Measurements from ENCODE around the gene CNTNAP5. TPM values are rescaled to one million over a fixed set of nuclear protein-coding genes. Genes with fewer than 3 reads are reported as not detected.

The CNTNAP5 gene
- total and polyA plus RNA-seq, 2 of the 4 experiments (the other 2 are of a cell fraction) = not detected

DNA sequence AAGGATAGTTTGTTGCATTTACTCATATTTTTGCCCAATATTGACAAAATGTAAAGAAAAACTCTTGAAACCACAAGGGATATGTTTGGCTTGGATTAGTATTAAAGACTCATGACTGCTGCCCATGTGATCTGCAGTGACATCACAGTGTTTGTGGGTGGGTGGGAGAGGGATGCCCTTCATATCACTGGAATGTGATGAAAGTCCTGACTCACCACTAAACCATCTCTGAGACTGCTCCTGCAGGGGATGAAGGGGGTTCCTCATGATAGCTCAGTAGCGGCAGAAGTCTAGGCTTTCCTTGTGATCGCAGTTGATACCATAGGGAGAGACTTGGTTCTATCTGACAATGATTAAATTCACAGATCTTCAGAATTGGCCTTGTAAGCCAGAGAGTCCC is 451.2 kb downstream of the CNTNAP5 start:
- TF ChIP-seq MAZ (IDR thresholded peaks at IDR 0.05; ENCODE audit: borderline replicate concordance, low read depth, low read length) = no peak
- TF ChIP-seq, protein P1, sequence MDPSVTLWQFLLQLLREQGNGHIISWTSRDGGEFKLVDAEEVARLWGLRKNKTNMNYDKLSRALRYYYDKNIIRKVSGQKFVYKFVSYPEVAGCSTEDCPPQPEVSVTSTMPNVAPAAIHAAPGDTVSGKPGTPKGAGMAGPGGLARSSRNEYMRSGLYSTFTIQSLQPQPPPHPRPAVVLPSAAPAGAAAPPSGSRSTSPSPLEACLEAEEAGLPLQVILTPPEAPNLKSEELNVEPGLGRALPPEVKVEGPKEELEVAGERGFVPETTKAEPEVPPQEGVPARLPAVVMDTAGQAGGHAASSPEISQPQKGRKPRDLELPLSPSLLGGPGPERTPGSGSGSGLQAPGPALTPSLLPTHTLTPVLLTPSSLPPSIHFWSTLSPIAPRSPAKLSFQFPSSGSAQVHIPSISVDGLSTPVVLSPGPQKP (IDR thresholded peaks at IDR 0.05; ENCODE audit: borderline replicate concordance, low read depth, low read length) = no peak
- TF ChIP-seq POLR2A (IDR thresholded peaks at IDR 0.05; ENCODE audit: low read depth, low read length) = no peak
- TF ChIP-seq RFX5 (IDR thresholded peaks at IDR 0.05; ENCODE audit: low read depth, low read length) = no peak
- TF ChIP-seq CEBPB (IDR thresholded peaks at IDR 0.05; ENCODE audit: low read depth, low read length) = no peak
- TF ChIP-seq MXI1 (IDR thresholded peaks at IDR 0.05; ENCODE audit: borderline replicate concordance, low read depth, low read length) = no peak
- no peak for TF ChIP-seq NFE2L2 (IDR thresholded peaks at IDR 0.05; ENCODE audit: low read depth, low read length)
- no peak for TF ChIP-seq RCOR1 (IDR thresholded peaks at IDR 0.05; ENCODE audit: insufficient replicate concordance, low read length)
- Histone ChIP-seq H2AK9ac (replicated peaks; ENCODE audit: low read depth, low read length, poor library complexity) (no peak overlapping the region), H3K56ac (ENCODE audit: extremely low read depth, insufficient read depth, low read length) (no peak overlapping the region), H3K9ac (ENCODE audit: low read depth, low read length) (no peak overlapping the region), H4K8ac (ENCODE audit: low read depth in 2 of 2, low read length in 2 of 2) (no peak overlapping the region), H2BK15ac (ENCODE audit: low read depth, low read length) (no peak overlapping the region), H3K4me2 (ENCODE audit: low read depth, low read length) (no peak overlapping the region), H3K36me3 (ENCODE audit: control insufficient read depth, insufficient read depth, low read length) (no peaks in the 10 kb centered on the region), H2BK20ac (ENCODE audit: low read depth, low read length) (no peak overlapping the region), H2AFZ (replicated peaks; ENCODE audit: low read length, poor library complexity) (no peak overlapping the region), H4K5ac (ENCODE audit: low read depth, low read length) (no peak overlapping the region), H3K14ac (replicated peaks; ENCODE audit: low read depth, low read length) (no peak overlapping the region), H3K9me1 (ENCODE audit: insufficient read depth, low read length) (no peaks in the 10 kb centered on the region), H3K27me3 (ENCODE audit: control insufficient read depth, insufficient read depth, low read length) (no peaks in the 10 kb centered on the region), H4K91ac (ENCODE audit: insufficient read depth, low read depth, low read length) (no peak overlapping the region), H3K9me3 (ENCODE audit: control insufficient read depth, insufficient read depth, low read length) (no peaks in the 10 kb centered on the region), H3K18ac (ENCODE audit: low read depth, low read length) (no peak overlapping the region), H3K4ac (ENCODE audit: low read depth, low read length) (no peak overlapping the region), H3K23ac (ENCODE audit: low read depth, low read length) (no peak overlapping the region), H4K20me1 (ENCODE audit: insufficient read depth, low read length) (no peaks in the 10 kb centered on the region), H2AK5ac (ENCODE audit: low read depth, low read length) (no peak overlapping the region), H3K27ac (ENCODE audit: insufficient read depth, low read length) (no peak overlapping the region), H2BK5ac (ENCODE audit: low read depth, low read length, poor library complexity, severe bottlenecking) (no peak overlapping the region), H3K4me1 (ENCODE audit: control insufficient read depth, insufficient read depth, low read length) (no peaks in the 10 kb centered on the region), H3K4me3 (ENCODE audit: insufficient read depth, low read depth, low read length) (no peak overlapping the region), H3K79me1 (ENCODE audit: low read depth in 1 of 2, low read length in 2 of 2) (no peaks in the 10 kb centered on the region), H2BK120ac (ENCODE audit: low read depth, low read length) (no peak overlapping the region)
- in situ Hi-C loops (cut with MboI; ENCODE audit: low sequenced_read_pairs) (no loop called here), intact Hi-C loops (cut with micrococcal nuclease) (no loop called here), dilution Hi-C loops (cut with HindIII; ENCODE audit: low sequenced_read_pairs, unreplicated experiment) (no loop called here)
- DNase-seq (peak; percentile 11), ATAC-seq (ENCODE audit: low read depth) (no peak)
- no TSS peak for BruUV-seq (replicated peaks)
- WGBS, 2 experiments (ENCODE audit: extremely low coverage in 2 of 2, insufficient read length in 1 of 2) = no CpG with 5 or more reads among the region's 2 CpGs
- POLR2A ChIA-PET (ENCODE audit: unreplicated experiment) = no interaction called here
- CTCF ChIA-PET = no interaction called here

Measured in IMR-90 (cell line).